Activated T-cell treated with anti-CD3 and anti-CD28 coated beads, Interleukin-2, amount 50 U/mL, for 1 hour (primary cell): ENCODE results near the gene ZNF428.
A peak's percentile ranks its signal among the peaks of the same experiment; 100 is the strongest.

Experiments used
- DNase-seq: peaks from one replicate; pipeline ENCODE4 v3.0.0-alpha.2; 2020

The ZNF428 gene

DNA sequence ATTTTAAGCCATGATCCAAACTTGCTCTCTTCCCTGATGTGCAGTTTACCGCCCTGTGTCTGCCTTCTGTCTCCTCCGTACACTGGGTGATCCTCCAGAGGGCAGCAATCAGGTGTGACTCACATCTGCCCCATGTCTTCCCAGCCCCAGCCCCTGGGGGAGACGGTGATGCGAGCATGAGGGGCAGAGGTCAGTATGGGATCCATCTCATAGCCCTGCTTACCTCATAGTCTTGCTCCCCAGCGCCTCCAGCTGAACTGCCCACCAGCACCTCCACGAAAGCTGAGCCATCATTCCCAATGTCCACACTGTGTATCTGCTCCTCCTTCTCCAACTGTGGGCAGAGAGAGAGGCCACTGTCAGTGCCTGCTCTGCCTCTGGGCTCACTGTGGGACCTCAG, 58.7 kb downstream of the ZNF428 start:
- peak; percentile 31 for DNase-seq
